HG03045 (cell line): Measurements from ENCODE around the gene UTS2R.

Experiments
- ATAC-seq: cut with Tn5 transposase; IDR thresholded peaks from one replicate; pipeline ENCODE4 v1.9.1; 2021; ENCODE audit warnings: mild to moderate bottlenecking, moderate library complexity; ENCODE audit not compliant: unreplicated experiment

The UTS2R gene

DNA sequence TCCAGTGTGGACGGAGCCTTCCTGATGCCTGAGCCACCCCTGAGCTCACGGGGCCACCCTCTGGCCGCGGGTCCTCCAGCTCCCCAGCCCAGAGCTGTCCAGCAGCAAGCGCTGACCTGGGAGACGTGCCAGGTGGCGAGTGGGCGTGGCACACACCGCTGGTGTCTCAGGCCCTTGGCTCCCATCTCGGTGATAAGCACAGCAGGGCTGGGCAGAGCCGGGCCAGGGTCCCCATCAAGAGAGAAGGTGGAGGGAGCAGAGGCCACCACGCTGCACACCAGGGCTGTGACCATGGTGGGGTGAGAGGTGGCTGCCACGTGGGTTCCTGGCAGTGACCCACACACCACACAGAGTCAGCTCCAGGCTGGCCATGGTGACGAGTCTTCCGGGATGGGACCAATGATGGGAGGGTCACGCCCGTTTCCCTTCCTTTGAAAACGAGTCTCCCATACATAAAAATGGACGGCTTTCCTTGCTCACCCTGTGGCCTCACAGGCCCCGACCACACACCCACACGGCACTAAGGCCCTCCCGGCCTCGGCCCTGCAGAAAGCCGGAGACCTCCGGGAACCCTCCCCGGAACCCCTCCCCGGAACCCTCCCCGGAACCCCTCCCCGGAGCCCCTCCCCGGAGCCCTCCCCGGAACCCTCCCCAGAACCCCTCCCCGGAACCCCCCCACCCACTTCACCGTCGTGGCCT, 16.8 kb downstream of the UTS2R start:
- ATAC-seq: no peak

DNA sequence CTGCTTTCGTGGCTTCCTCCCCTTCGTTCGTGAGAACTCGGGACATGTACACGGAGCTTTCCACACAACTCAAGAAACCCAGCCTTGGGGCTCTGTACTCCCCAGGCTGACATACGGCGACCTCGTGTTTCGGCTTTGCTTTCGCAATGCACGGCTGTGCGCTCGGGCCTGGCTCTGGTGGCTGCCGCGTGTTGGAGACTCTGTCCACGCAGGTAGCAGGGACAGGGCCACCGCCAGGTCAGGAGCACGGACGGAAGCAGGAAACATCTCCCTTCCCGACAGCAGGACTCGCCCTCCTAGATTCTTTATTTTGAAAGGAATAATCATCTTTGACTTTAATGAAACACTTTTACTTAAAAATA, 17.3 kb downstream of the UTS2R start:
- ATAC-seq: no peak

DNA sequence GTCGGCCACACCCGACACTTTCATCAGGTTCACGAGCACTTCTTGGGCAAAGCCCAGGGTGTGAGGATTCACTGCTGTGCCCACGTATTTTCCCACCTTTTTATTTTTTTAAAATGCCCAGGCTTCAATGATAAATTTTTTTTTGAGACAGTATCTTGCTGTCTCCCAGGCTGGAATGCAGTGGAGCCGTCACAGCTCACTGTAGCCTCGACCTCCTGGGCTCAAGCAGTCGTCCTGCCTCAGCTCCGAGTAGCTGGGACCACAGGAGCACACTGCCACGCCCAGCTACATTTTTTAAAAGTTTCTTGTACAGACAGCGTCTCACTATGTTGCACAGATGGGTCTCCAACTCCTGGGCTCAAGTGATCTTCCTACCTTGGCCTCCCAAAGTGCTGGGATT, 17.8 kb downstream of the UTS2R start:
- ATAC-seq: no peak

- ATAC-seq: no peak
These were observed 18.7 kb downstream of the UTS2R start for GRCh38 chr17:82390015-82390859.

GRCh38 chr17:82390860-82391435, 19.4 kb downstream of the UTS2R start:
- no peak for ATAC-seq

DNA sequence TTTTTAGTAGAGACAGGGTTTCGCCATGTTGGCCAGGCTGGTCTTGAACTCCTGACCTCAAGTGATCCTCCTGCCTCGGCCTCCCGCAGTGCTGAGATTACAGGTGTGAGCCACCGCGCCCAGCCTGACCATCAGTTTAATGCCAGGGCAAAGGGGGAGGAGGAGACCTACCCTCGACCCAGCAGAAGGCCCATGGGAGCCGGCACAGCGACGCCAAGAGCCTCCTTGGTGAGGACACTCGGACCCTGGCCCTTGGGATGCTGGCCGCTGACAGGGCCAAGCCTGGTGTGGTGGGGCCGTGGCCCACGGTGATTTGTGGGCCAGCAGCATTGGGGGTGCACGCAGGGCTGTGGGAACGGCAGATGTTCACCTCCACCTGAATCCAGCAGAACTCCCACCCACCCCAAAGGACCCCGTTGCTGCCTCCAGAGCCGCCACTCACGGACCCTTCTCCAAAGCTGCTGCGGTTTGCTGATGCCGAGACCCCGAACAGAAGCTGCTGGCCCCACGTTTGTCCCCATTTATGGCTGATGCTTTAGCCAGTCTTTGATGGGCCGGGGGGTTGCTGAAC, 20.0 kb downstream of the UTS2R start:
- no peak for ATAC-seq

DNA sequence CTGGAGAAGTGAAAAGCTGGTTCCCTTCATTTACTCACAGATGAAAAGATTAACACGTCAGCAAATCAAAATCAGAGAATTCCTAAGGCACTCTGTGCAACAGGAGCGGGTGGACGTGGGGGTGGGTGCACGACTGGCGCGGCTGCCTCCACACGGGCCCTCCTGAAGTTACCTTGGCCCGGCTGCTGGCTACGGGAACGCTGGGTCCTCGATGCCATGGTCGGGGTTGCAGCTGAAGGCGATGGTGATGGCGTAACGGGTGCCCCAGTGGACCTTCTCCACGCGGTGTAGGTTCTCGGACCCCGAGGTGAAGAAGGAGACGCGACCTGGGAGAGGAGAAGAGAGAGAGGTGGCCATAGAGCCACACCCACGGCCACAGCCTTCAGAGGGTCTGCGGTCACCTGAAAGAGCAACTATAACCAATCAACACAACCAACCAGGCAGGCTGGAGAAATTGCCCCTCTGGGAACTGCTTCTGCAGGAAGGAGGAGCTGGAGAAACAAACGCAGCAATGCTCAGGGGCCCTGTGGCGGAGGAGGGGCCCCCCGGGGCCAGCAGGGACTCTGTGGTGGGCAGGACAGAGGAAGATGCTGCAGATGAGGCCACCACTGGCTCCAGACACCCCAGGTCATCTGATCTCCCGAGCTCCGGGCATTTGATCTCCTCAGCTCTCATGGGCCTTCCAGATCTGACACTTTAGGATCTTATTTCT, 20.8 kb downstream of the UTS2R start:
- no peak for ATAC-seq

DNA sequence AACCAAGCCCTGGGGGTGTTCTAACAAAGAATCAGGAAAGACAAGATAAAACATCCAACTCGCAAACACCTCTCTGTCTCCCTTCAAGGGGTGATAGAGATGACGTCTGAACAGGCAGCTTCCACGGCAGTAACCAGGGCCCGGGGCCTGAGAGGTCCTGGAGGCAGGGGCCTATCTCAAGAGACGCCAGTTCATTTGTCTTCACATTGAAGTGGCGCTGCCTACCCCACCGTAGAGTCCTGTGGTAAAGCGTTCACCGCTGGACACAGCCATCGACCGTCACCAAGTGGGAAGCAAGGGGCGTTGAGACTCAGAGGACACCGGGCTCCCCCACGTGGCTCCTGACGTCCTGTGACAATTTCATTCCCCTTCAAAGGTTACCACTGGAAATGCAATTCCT, 21.4 kb downstream of the UTS2R start:
- no peak for ATAC-seq

- no peak for ATAC-seq
These were observed 22.7 kb downstream of the UTS2R start for GRCh38 chr17:82394278-82394677.

GRCh38 chr17:82396601-82397435, 25.3 kb downstream of the UTS2R start:
- no peak for ATAC-seq

DNA sequence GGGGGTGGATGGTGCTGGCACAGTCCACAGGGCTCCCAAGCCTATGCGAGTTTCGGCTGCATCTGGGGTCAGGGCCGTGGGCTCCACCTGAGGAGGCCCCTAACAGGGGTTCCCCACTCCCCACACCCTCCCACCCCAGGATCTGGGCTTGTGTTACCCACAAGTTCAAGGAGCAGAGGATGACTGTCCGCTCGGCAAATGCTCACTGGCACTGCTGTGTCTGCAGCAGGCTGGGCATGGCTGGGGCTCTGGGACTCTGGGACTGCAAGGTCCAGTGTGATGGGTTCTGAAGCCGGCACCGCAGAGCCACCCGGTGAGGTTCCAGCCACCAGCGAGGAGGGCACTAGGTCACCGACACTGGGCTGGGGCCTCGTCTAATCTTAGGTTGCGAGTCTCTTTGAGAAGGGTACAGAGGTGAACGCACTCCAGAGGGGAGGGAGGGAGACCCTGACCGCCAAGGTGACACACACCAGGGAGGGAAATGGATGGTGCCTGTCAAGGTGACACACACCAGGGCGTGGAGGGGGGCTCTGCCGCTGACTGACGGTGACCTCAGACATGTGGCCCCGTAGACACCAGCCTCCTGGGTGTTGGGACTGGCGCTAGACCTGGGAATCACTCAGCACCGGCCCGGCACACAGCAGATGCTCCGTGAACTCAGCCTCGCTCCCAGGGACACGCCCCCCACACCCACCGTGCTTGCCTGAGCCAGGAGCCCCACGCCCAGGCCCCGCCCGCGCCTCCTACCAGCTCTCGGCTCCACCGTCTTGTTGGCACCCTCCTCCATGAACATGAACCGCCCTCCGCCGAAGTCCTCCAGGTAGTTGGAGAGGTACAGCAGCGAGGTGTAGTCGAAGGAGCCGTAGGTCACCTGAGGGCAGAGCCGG, 26.1 kb downstream of the UTS2R start:
- ATAC-seq: no peak

DNA sequence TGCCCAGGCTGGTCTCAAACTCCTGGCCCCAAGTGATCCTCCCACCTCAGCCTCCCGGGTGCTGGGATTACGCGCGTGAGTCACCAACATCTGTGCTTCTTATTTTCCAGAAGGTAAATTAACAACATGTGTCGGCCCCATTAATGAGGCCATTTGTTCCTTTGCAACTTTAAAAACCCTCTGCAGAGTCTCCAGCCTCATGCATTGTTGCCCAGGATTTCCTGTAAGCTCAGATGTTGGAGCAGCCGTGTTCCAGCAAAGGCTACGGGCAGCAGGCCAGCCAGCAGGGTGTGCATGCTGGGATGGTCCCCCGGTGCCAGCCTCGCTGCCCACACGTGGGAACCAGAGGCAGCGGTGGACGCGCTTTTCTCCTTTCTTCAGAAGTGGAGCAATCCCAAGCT, 27.5 kb downstream of the UTS2R start:
- no peak for ATAC-seq

DNA sequence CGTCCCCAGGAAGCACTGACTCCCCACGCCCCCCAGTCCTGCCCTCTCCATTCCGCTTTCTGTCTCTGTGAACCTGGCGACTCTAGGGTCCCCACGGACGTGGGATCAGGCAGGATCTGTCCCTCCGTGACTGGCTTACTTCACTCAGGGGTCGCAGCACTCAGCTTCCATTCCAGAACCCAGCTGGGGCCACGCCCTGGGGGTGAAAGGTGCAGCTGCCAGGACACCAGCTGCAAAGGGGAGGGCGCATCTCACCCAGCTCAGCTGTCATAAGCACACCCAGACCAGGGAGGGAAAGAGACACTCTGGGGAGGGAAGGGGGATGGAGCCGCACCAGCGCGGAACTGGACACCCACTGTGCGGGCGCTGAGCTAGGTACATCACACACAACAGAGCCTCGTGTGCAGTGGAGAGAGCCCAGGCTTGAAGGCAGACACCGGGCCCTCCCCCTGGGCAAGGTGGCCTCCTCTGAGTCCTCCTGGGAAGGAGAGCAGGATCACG, 28.1 kb downstream of the UTS2R start:
- ATAC-seq: no peak

DNA sequence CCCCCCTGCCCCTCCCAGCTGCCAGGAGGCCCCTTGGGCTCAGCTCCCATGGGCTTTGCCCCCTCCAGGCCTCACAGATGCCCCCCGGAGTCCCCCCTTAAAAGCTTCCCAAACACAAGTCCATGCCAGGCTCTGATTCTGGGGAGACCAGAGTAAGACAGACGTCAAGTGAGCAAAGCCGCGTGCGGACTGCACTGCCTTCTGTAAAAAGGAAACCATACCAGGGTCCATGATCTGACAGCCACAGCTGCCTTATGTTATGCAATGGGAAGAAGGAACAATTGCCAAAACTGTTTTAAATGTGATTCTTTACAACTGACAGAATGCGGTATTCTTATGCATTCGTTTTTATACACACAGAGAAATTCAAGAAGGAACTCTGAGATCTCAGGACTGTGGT, 28.6 kb downstream of the UTS2R start:
- ATAC-seq: no peak

- no peak for ATAC-seq
These were observed 29.3 kb downstream of the UTS2R start for GRCh38 chr17:82400830-82401229.

DNA sequence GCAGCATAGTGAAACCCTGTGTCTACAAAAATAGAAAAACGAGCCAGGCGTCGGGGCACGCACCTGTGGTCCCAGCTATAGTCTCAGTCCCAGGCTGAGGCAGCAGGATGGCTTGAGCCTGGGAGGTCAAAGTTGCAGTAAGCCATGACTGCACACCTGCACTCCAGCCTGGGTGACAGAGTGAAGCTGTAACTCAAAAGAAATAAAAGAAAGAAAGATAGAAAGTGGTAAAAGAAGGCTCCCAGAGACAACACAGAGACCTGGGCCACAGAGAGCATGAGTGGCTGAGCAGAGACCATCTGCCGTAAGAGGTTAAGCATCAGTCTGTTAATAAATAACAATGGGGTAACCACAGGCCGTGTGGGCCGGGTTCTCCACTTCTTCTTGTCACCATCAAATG, 31.3 kb downstream of the UTS2R start:
- peak; percentile 54 for ATAC-seq

GRCh38 chr17:82403662-82404660, 32.4 kb downstream of the UTS2R start:
- ATAC-seq: no peak

- ATAC-seq: no peak
These were observed 33.5 kb downstream of the UTS2R start for GRCh38 chr17:82405051-82405450.
